Measurements from ENCODE around the gene PRR5L.
"Not testable (repeated sequence)": the region's sequence is repeated elsewhere in the genome, so short reads cannot be mapped to it uniquely, and the experiment has no call there.

The PRR5L gene

GRCh38 chr11:36501236-36501635, 205.1 kb downstream of the PRR5L start:
- peaks cover 21 to 35% of the 10 kb centered on the region in 2 donors for H3K4me1 ChIP-seq (ENCODE audit: control insufficient read depth in 1 of 2, insufficient read depth in 2 of 2, low read length in 2 of 2)
- no peak overlapping the region for H3K4me3 ChIP-seq (ENCODE audit: low read depth in 1 of 2, low read length in 2 of 2)
- H3K27me3 ChIP-seq (ENCODE audit: control insufficient read depth in 1 of 2, insufficient read depth in 2 of 2, low read length in 2 of 2) = no peaks in the 10 kb centered on the region
- H3K36me3 ChIP-seq (ENCODE audit: control insufficient read depth in 1 of 2, insufficient read depth in 2 of 2, low read length in 2 of 2) = peaks cover 9 to 38% of the 10 kb centered on the region in 2 donors
- no peaks in the 10 kb centered on the region for H3K9me3 ChIP-seq (ENCODE audit: control insufficient read depth in 1 of 2, low read length in 2 of 2)
- no peak overlapping the region for H3K9ac ChIP-seq (ENCODE audit: low read depth in 1 of 2, low read length in 2 of 2)
- no peak overlapping the region for H3K27ac ChIP-seq (ENCODE audit: low read depth, low read length)

DNA sequence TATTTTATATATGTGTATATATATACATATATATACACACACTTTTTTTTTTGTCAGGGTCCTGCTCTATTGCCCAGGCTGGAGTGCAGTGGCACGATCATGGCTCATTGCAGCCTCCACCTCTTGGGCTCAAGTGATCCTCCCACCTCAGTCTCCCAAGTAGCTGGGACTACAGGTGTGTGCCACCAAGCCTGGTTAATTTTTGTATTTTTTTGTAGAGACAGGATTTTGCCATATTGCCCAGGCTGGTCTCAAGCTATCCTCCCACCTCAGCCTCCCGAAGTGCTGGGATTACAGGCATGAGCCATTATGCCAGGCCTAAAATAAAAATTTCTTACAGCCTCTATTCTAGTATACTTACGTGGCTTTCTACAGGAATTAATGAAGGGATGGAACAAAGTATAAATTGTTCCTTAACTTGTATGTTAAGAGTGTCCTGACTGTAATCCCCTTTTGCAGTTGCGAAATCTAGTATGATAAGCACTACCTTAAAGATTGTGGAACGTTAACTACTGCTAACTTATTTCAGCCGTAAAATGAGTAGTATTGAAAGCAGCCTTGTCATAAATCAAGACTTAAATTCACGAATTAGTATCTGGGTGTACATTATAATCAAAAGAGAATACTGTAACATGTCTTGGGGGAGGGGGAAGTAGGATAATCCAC, 211.9 kb downstream of the PRR5L start:
- no peaks in the 10 kb centered on the region for H3K36me3 ChIP-seq (ENCODE audit: control insufficient read depth in 1 of 2, insufficient read depth in 2 of 2, low read length in 2 of 2)
- H3K27ac ChIP-seq (ENCODE audit: low read depth, low read length) = no peak overlapping the region
- H3K4me3 ChIP-seq (ENCODE audit: low read depth in 1 of 2, low read length in 2 of 2) = peak overlapping the region; percentile 99

DNA sequence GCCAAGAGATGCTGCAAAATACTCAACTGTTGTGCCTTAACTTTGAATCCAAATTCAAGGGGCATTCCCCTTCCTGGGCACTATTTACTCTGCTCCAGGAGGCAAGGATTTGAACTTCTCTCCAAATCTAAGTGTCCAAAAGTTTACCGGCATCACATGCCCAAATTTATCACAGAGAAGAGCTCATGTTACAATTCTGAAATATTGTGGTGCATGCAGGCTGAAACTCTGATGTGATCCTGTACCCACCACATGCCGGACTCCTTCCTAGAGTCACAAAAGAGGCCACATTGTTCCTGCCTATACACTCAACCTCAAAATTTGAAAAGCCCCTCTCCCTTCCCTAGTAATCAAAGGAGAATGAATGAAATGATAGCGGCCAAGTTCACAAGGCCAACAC, 212.7 kb downstream of the PRR5L start:
- H3K4me3 ChIP-seq (ENCODE audit: low read depth in 1 of 2, low read length in 2 of 2) = peak overlapping the region; percentile 99
- H3K9ac ChIP-seq (ENCODE audit: low read depth in 1 of 2, low read length in 2 of 2) = peak overlapping the region; percentile 91 to 96
- H3K27ac ChIP-seq (ENCODE audit: low read depth, low read length) = no peak overlapping the region
- H3K36me3 ChIP-seq (ENCODE audit: control insufficient read depth in 1 of 2, insufficient read depth in 2 of 2, low read length in 2 of 2) = no peaks in the 10 kb centered on the region
- peaks cover 11 to 32% of the 10 kb centered on the region in 2 donors for H3K4me1 ChIP-seq (ENCODE audit: control insufficient read depth in 1 of 2, insufficient read depth in 2 of 2, low read length in 2 of 2)
- peaks cover 0 to under 1% of the 10 kb centered on the region in 2 donors for H3K9me3 ChIP-seq (ENCODE audit: control insufficient read depth in 1 of 2, low read length in 2 of 2)
- H3K27me3 ChIP-seq (ENCODE audit: control insufficient read depth in 1 of 2, insufficient read depth in 2 of 2, low read length in 2 of 2) = no peaks in the 10 kb centered on the region

More for the DNA sequence above, 211.9 kb downstream of the PRR5L start:
- no peak overlapping the region for H3K9ac ChIP-seq (ENCODE audit: low read depth in 1 of 2, low read length in 2 of 2)
- H3K27me3 ChIP-seq (ENCODE audit: control insufficient read depth in 1 of 2, insufficient read depth in 2 of 2, low read length in 2 of 2) = no peaks in the 10 kb centered on the region
- no peaks in the 10 kb centered on the region for H3K9me3 ChIP-seq (ENCODE audit: control insufficient read depth in 1 of 2, low read length in 2 of 2)
- peaks cover 11 to 32% of the 10 kb centered on the region in 2 donors for H3K4me1 ChIP-seq (ENCODE audit: control insufficient read depth in 1 of 2, insufficient read depth in 2 of 2, low read length in 2 of 2)

- no peak overlapping the region for H3K27ac ChIP-seq (ENCODE audit: low read depth, low read length)
- H3K4me3 ChIP-seq (ENCODE audit: low read depth in 1 of 2, low read length in 2 of 2) = peak overlapping the region; percentile 99
- H3K9me3 ChIP-seq (ENCODE audit: control insufficient read depth in 1 of 2, low read length in 2 of 2) = peaks cover 3% of the 10 kb centered on the region in 2 donors
- peaks cover 11 to 32% of the 10 kb centered on the region in 2 donors for H3K4me1 ChIP-seq (ENCODE audit: control insufficient read depth in 1 of 2, insufficient read depth in 2 of 2, low read length in 2 of 2)
- H3K9ac ChIP-seq (ENCODE audit: low read depth in 1 of 2, low read length in 2 of 2) = peak overlapping the region; percentile 91 to 96
- no peaks in the 10 kb centered on the region for H3K36me3 ChIP-seq (ENCODE audit: control insufficient read depth in 1 of 2, insufficient read depth in 2 of 2, low read length in 2 of 2)
- H3K27me3 ChIP-seq (ENCODE audit: control insufficient read depth in 1 of 2, insufficient read depth in 2 of 2, low read length in 2 of 2) = no peaks in the 10 kb centered on the region
Observed at GRCh38 chr11:36509201-36509639, 213.1 kb downstream of the PRR5L start.

DNA sequence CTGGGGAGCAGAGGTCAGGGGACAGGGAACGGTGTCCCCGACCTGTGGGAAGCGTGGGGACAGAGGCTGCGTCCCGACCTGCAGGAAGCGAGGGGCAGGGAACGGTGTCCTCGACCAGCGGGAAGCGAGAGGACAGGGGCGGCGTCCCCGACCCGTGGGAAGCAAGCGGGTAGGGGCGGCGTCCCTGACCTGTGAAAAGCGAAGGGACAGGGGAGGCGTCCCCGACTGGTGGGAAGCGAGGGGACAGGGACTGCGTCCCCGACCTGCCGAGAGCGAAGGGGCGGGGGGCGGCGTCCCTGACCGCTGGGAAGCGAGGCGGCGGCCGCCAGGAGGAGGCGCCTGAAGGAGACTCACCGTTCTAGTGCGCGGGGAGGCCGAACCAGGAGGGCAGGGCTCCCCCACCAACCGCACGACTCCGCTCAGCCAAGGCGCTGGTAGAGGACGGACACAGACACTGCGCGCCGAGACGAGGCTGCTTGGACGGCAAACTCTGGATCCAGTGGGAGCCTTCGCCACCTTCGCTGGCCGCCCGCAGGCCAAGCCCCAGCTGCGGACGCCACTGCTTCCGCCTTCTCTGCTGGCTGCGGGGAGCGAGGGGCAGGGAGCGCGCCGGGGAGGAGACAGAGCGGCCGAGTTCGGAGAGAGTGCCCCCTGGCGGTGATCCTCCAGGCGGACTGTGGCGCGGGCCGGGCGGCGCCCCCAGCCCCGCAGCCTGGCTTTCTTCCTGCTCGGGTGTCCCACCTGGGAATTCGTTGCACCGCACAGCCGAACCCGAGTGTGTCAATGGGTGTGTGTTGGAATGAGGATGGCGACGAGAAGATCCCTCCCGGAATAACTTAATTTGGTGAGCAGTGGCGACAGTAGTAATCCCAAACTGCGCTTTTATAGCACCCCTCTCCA, 213.9 kb downstream of the PRR5L start, which contains the start of gene TRAF6:
Gene TRAF6 (minus strand): TSS at position 579 of the 900 bp plus-strand sequence. CDS start 8,757 bp downstream, outside the sequence.
- H3K4me3 ChIP-seq (ENCODE audit: low read depth in 1 of 2, low read length in 2 of 2) = peak within 1 kb of the TSS; percentile 99
- peak within 1 kb of the TSS; percentile 95 for H3K27ac ChIP-seq (ENCODE audit: low read depth, low read length)
- peaks cover 3% of the 10 kb centered on the region in 2 donors for H3K9me3 ChIP-seq (ENCODE audit: control insufficient read depth in 1 of 2, low read length in 2 of 2)
- peaks cover 11 to 32% of the 10 kb centered on the region in 2 donors for H3K4me1 ChIP-seq (ENCODE audit: control insufficient read depth in 1 of 2, insufficient read depth in 2 of 2, low read length in 2 of 2)
- H3K9ac ChIP-seq (ENCODE audit: low read depth in 1 of 2, low read length in 2 of 2) = peak within 1 kb of the TSS; percentile 91 to 96
- H3K27me3 ChIP-seq (ENCODE audit: control insufficient read depth in 1 of 2, insufficient read depth in 2 of 2, low read length in 2 of 2) = no peaks in the 10 kb centered on the region
- H3K36me3 ChIP-seq (ENCODE audit: control insufficient read depth in 1 of 2, insufficient read depth in 2 of 2, low read length in 2 of 2) = no peaks in the 10 kb centered on the region

DNA sequence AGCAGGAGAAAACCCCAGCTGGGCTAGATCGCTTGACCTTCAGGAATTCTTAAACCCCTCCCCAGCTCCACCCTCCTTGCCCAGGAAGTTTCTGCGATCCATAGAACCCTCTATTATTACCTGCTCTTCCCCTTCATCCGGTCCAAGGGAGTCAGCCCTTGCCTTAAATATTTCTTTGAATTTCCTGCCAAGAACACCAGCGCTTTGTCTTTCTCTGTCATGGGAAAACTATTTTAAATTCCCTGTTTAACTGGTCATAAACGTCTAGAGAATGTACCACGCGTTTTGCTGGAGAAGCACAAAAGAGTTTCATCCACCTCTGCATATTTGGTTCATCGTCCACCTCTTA, 214.5 kb downstream of the PRR5L start:
- Histone ChIP-seq H3K36me3 (ENCODE audit: control insufficient read depth in 1 of 2, insufficient read depth in 2 of 2, low read length in 2 of 2) (no peaks in the 10 kb centered on the region), H3K27ac (ENCODE audit: low read depth, low read length) (peak overlapping the region; percentile 95)

GRCh38 chr11:36511062-36511461, 215.0 kb downstream of the PRR5L start:
- not testable (repeated sequence) for H3K9me3 ChIP-seq (ENCODE audit: control insufficient read depth in 1 of 2, low read length in 2 of 2); H3K27me3 ChIP-seq (ENCODE audit: control insufficient read depth in 1 of 2, insufficient read depth in 2 of 2, low read length in 2 of 2); H3K36me3 ChIP-seq (ENCODE audit: control insufficient read depth in 1 of 2, insufficient read depth in 2 of 2, low read length in 2 of 2); H3K27ac ChIP-seq (ENCODE audit: low read depth, low read length); H3K9ac ChIP-seq (ENCODE audit: low read depth in 1 of 2, low read length in 2 of 2)
- Histone ChIP-seq H3K4me3 (ENCODE audit: low read depth in 1 of 2, low read length in 2 of 2) (peak overlapping the region; percentile 99), H3K4me1 (ENCODE audit: control insufficient read depth in 1 of 2, insufficient read depth in 2 of 2, low read length in 2 of 2) (peaks cover 11 to 28% of the 10 kb centered on the region in 2 donors)

More for the DNA sequence above, 214.5 kb downstream of the PRR5L start:
- Histone ChIP-seq H3K9ac (ENCODE audit: low read depth in 1 of 2, low read length in 2 of 2) (peak overlapping the region; percentile 91 to 96), H3K9me3 (ENCODE audit: control insufficient read depth in 1 of 2, low read length in 2 of 2) (peaks cover 3% of the 10 kb centered on the region in 2 donors), H3K27me3 (ENCODE audit: control insufficient read depth in 1 of 2, insufficient read depth in 2 of 2, low read length in 2 of 2) (no peaks in the 10 kb centered on the region), H3K4me3 (ENCODE audit: low read depth in 1 of 2, low read length in 2 of 2) (peak overlapping the region; percentile 99), H3K4me1 (ENCODE audit: control insufficient read depth in 1 of 2, insufficient read depth in 2 of 2, low read length in 2 of 2) (peaks cover 11 to 31% of the 10 kb centered on the region in 2 donors)

DNA sequence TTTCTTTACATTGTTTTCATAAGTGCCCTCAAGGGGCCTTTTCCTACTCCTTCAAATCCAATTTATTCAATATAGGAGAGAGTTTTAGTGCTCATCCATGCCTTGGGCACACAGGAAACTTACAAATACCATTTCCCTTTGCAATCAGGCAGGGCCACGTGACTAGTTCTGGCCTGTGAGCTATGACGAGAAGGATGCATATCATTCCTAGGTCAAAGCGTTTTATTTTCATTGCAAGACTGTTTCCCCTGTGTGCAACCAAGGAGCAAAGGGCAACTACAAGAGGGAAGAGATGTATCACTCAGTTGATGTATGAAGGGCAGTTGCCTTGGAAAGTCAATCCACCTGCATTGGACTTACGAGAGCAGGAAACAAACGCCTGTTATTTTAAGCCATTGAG, 215.9 kb downstream of the PRR5L start:
- no peak overlapping the region for H3K27ac ChIP-seq (ENCODE audit: low read depth, low read length)

GRCh38 chr11:36513965-36514364, 217.9 kb downstream of the PRR5L start:
- no peaks in the 10 kb centered on the region for H3K27me3 ChIP-seq (ENCODE audit: control insufficient read depth in 1 of 2, insufficient read depth in 2 of 2, low read length in 2 of 2)
- H3K36me3 ChIP-seq (ENCODE audit: control insufficient read depth in 1 of 2, insufficient read depth in 2 of 2, low read length in 2 of 2) = no peaks in the 10 kb centered on the region
- H3K4me3 ChIP-seq (ENCODE audit: low read depth in 1 of 2, low read length in 2 of 2) = no peak overlapping the region
- peaks cover 0 to 16% of the 10 kb centered on the region in 2 donors for H3K4me1 ChIP-seq (ENCODE audit: control insufficient read depth in 1 of 2, insufficient read depth in 2 of 2, low read length in 2 of 2)
- no peak overlapping the region for H3K9ac ChIP-seq (ENCODE audit: low read depth in 1 of 2, low read length in 2 of 2)
- H3K27ac ChIP-seq (ENCODE audit: low read depth, low read length) = no peak overlapping the region
- peaks cover 3% of the 10 kb centered on the region in 2 donors for H3K9me3 ChIP-seq (ENCODE audit: control insufficient read depth in 1 of 2, low read length in 2 of 2)

More for the DNA sequence above, 215.9 kb downstream of the PRR5L start:
- no peak overlapping the region for H3K9ac ChIP-seq (ENCODE audit: low read depth in 1 of 2, low read length in 2 of 2)
- H3K4me1 ChIP-seq (ENCODE audit: control insufficient read depth in 1 of 2, insufficient read depth in 2 of 2, low read length in 2 of 2) = peaks cover 11 to 28% of the 10 kb centered on the region in 2 donors
- H3K4me3 ChIP-seq (ENCODE audit: low read depth in 1 of 2, low read length in 2 of 2) = no peak overlapping the region
- H3K9me3 ChIP-seq (ENCODE audit: control insufficient read depth in 1 of 2, low read length in 2 of 2) = peaks cover 3% of the 10 kb centered on the region in 2 donors
- H3K27me3 ChIP-seq (ENCODE audit: control insufficient read depth in 1 of 2, insufficient read depth in 2 of 2, low read length in 2 of 2) = no peaks in the 10 kb centered on the region
- no peaks in the 10 kb centered on the region for H3K36me3 ChIP-seq (ENCODE audit: control insufficient read depth in 1 of 2, insufficient read depth in 2 of 2, low read length in 2 of 2)
